Breast epithelium (tissue), 3 donors: ENCODE data around the gene MYOG.

ENCODE experiments used
- POLR2A ChIP-seq: fragments of 450-650 bp; IDR thresholded peaks from one replicate; pipeline ENCODE4 v1.6.1; 2016; ENCODE audit warnings: antibody characterized with exemption, mild to moderate bottlenecking, moderate library complexity
- POLR2AphosphoS5 ChIP-seq, 3 donors: sonication (generic); formaldehyde crosslinking; IDR thresholded peaks; one replicate each; pipeline ENCODE4 v1.6.1; 2017; ENCODE audit warnings: antibody characterized with exemption in 3 of 3
- TF ChIP-seq, protein P1 (sequence below), 3 donors: fragments of 450-650 bp; IDR thresholded peaks; one replicate each; pipeline ENCODE4 v1.5.1; 2016 to 2017; ENCODE audit warnings: antibody characterized with exemption in 3 of 3, mild to moderate bottlenecking in 3 of 3, moderate library complexity in 3 of 3

DNA sequence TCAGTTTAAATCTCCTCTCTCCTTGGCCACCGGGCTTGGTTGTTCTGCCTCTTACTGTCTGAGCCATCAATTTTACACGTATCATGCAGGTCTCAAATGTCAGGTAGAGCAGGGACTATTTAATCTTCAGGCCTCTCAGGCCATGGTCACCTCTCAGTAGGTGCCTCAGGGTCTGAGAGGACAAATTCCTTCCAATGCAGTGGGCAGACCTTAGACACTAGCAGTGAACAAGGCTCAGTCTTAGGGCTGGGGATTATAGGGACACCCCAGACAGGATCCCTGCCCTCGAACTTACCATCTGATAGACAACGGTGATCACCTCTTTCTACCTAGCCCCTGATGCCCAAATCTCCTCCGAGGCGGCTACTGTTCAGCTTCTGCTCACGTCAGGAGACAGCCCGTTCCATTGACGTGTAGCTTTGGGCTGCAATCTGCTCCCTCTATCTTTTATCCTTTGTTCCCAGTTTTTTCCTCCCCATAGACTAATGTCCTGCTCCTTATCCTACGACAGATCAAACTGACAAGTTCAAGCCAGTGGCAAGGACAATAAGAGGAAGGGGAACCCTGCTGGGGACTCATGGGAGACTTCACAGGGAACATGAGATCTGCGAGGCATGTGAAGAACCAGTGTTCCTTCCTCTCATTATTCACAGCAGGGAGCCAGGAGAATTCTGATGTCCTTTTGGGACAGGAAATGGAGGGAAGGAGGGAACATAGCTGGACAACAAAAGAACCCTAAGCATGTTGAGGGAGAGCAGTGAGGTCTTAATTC, 1.4 kb upstream of the MYOG start:
- TF ChIP-seq, protein P1, sequence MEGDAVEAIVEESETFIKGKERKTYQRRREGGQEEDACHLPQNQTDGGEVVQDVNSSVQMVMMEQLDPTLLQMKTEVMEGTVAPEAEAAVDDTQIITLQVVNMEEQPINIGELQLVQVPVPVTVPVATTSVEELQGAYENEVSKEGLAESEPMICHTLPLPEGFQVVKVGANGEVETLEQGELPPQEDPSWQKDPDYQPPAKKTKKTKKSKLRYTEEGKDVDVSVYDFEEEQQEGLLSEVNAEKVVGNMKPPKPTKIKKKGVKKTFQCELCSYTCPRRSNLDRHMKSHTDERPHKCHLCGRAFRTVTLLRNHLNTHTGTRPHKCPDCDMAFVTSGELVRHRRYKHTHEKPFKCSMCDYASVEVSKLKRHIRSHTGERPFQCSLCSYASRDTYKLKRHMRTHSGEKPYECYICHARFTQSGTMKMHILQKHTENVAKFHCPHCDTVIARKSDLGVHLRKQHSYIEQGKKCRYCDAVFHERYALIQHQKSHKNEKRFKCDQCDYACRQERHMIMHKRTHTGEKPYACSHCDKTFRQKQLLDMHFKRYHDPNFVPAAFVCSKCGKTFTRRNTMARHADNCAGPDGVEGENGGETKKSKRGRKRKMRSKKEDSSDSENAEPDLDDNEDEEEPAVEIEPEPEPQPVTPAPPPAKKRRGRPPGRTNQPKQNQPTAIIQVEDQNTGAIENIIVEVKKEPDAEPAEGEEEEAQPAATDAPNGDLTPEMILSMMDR (IDR thresholded peaks at IDR 0.05): no peak
- TF ChIP-seq POLR2AphosphoS5 (IDR thresholded peaks at IDR 0.05): no peak
- no peak for TF ChIP-seq POLR2A
